ENCODE results near the gene LTBP2. TPM values are rescaled to one million over a fixed set of nuclear protein-coding genes. Genes with fewer than 3 reads are reported as not detected.

The LTBP2 gene
- total RNA-seq (2014; rRNA removed; shearing (Covaris generic)) = 0.31 and 2.6 TPM in 2 replicates

DNA sequence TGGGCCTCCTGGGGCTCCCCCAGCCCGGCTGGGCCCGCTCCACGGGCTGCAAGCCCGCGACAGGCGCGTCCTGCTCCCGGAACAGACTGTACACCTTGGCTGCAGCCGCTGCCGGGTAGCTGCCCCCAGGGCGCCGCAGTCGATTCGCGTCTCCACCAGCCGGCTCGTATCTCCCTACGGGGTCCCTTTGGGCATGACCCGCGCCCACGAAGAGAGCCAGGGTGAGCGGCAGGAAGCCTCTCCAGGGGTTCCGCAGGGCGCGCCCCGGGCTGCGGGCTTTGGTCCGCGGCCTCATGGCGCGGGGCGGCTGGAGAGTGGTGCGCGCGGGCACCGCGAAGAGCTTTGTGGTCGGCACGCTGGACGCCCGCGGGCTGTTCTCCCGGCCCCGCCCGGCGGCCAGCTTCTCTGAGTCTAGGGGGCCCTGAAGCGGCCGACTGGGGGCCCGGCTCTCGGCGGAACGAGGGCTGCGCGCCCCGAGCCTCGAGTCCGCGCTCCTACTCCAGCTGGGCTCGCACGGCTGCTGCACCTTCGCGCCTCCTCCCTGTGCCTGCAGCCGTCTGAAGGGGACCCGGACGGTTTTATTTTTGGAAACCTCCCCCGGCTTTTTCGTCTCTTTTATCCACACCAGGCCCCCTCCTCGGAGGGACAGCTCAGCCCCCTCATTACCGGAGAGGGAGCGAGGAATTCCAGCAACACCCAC, at the start of gene LTBP2:
TSS of gene LTBP2 (minus strand) at position 588 of the 700 bp plus-strand sequence. CDS start at position 295, 293 bp downstream.
- DNase-seq (ENCODE audit: low spot score) = no peak

DNA sequence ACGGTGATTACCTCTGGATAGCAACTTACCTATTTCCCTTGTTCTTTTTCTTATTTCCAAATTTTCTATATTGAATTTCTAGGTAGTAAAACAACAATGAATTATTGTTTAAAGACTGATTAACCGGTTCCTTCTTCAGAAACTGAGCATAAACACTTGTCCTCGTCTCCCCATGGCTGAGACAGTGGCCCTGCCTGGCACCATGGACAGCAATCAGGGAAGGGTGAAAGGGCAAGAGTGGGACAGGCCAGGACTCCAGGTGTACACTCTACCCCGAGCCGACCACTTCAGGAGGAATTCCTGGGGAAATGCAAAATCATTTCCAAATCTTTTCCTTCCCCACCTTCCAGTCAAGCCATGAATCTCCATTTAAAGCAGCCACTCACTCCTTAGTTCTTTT, 48.8 kb upstream of the LTBP2 start:
- no peak for DNase-seq (ENCODE audit: low spot score)

DNA sequence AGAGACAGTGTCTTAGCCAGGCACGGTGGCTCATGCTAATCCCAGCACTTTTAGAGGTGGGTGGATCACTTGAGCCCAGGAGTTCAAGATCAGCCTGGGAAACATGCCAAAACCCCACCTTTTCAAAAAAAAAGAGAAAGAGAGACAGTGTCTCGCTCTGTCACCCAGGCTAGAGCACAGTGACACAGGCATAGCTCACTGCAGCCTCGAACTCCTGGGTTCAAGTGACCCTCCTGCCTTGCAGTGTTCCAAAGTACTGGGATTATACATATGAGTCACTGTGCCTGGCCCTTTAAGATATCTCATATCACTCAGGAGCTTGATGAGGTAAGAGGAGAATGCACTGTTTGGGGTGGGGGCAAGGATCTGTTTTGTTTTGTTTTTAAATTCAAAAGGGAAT, 48.1 kb upstream of the LTBP2 start:
- DNase-seq (ENCODE audit: low spot score) = no peak

DNA sequence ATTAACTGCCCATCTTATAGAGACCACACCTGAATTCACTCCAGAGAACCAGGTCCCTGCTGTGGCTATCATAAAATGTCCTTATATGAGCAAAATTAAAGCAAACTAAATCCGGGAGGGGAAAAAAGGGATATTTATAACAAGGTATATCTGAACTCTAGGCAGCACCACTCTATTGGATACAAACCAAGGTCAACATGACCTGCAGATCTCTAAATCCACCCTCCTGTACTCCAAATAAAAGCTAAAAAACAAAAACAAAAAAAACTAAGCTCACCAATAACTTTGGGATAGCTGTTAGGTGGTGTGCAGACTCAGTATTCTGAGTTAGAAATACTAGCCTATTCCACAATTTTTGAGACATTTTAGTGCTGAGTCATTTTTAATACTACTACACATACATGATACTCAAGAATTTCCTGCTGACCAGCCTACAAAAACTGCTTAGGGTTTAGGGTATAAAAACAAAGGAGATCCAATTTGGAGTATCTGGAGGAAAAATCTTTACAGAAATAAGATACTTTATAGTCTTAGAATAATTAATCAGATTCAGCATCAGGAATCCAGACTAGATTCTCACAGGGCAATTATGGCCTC, 46.6 kb upstream of the LTBP2 start:
- DNase-seq (ENCODE audit: low spot score) = no peak

- no peak for DNase-seq (ENCODE audit: low spot score)
Observed at GRCh38 chr14:74656964-74657363, 44.9 kb upstream of the LTBP2 start.

DNA sequence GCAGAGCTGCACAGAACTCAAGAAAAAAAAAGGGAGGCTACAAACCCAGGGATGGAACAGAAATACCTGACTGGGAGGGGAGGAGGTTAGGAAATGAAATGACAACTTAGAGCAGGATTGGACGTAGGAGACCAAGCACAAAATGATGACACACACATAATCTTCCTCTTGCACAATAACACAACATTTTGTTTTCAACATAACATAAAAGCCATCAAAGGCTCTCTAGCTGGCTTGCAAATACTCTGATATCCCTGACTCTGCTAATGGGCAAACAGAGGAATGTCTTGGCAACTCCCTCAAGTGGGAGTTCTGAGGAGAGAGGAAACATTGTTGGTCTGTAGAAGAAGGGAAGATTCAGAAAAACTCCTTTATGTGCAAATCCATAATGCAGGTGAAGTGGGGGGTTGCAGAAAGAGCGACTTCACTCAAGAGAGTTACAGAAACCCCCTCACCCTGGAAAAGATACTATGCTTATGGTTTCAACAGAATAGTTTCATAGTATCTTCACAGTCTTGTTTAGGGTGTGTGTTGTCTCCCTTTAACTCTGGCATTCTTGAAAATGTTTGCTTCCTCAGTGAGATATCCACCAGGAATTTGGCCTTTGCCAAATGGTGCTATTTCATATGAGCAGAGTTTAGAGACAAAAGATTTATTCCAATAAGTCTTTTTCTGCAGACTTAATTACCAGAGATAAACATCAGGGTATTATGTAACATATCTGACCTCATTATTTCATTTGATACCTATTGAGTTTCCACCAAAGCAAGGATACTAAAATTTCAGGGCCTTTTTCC, 43.8 kb upstream of the LTBP2 start:
- no peak for DNase-seq (ENCODE audit: low spot score)

GRCh38 chr14:74654931-74655330, 42.9 kb upstream of the LTBP2 start:
- DNase-seq (ENCODE audit: low spot score) = no peak

- no peak for DNase-seq (ENCODE audit: low spot score)
Observed at GRCh38 chr14:74653386-74654138, 41.5 kb upstream of the LTBP2 start.

- no peak for DNase-seq (ENCODE audit: low spot score)
Observed at GRCh38 chr14:74652541-74652940, 40.5 kb upstream of the LTBP2 start.

- no peak for DNase-seq (ENCODE audit: low spot score)
Observed at GRCh38 chr14:74650927-74651686, 39.1 kb upstream of the LTBP2 start.

DNA sequence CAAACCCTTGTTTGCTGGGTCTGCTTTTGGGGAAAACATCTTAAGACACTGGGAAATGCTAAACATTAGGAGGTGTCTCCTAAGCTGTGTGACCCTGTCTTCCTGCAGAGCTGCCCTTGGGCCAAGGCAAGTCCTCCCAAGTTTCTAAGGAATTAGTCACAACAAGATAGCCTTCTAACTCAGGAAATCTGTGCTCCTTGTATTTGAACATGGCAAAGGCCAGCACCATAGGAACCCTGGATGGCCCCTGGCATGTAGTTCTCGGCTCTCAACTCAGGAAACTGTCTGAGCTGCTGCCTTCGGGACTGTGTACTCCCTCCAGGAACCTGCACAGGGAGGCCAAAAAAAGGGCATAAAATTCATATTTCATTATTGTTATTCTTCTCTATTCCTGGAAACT, 37.6 kb upstream of the LTBP2 start:
- no peak for DNase-seq (ENCODE audit: low spot score)

DNA sequence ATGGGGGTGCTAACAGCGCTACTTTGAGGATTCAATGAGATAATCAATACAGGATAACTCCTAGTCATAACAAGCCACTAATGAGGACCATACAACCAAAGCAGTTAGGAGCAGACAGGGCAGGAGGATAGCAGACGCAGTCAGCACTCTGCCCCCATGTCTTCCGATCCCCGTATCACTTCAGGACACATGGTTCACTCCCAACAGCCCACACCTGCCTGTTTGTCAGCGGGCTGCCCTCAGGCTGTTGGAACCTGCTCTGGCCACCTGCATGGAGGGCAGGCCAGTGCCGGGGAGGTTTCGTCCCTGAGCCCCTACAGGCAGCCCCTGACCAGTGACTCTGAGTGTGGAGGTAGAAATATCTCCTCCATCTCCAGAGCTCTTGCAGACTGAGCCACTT, 37.1 kb upstream of the LTBP2 start:
- no peak for DNase-seq (ENCODE audit: low spot score)

GRCh38 chr14:74648601-74649000, 36.6 kb upstream of the LTBP2 start:
- no peak for DNase-seq (ENCODE audit: low spot score)

DNA sequence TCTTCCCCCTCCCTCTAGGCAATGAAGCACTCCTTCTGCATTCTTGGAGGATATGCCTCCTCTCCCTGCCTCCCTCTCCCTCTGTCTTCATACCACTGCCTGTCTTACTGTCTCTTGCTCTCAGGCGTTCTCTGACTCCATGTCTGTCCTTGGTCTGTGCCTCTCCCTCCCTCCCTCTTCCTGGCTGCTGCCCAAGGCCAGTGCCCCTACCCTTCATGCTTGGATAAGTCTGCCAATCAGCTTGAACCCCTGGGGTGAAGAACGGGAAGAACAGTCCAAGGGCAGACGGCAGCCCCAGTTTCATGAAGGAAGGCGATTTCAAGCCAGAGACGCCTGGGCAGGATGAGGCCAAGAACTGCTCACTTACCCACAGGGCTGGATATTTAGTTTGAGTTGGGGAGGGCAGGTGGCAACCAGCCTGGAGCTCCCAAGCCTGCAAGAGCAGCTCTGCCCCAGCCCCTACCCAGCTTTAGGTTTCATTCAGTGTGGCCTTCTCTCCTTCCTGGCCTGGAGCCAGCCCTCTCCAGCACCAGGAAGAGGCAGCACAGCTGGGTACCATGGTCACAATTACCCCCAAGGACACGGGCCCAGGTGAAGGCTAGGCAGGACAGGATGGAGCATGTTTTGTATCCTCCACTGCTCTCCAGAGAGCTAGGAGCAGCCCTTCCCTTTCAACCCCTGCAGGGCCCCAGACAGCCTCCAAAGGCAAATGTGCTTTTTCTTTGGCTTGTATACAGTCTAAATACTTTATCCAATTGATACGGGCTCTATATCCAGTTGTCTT, 35.8 kb upstream of the LTBP2 start:
- no peak for DNase-seq (ENCODE audit: low spot score)

DNA sequence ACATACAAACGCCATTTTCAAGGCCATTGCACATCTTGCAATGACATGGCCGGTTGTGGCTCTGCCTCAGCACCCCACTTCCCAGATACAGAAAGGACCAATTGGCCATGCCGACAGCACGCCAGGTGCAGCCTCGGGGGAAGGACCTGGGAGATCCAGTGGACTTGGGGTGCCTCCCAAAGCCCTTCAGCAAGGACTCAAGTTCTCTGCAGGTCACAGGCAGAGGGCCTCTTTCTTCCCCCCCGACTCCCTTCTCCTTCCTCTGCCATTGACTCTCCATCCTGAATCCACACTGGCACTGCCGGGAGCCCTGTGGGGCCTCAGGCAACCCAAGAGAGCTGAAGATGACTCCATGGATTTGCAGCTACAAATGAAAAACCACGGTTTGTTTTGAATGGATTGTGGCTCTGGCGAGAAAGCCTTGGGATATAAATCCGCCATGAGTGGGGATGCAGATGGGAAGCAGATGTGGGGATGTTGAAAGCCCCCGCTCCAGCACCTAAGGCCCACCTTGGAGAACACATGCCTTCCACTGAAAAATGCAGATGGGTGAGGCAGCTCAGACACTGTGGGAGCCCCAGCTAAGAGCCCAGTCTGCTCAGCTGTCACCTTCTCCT, 35.1 kb upstream of the LTBP2 start:
- DNase-seq (ENCODE audit: low spot score) = no peak

- no peak for DNase-seq (ENCODE audit: low spot score)
Observed at GRCh38 chr14:74645756-74646470, 33.9 kb upstream of the LTBP2 start.

GRCh38 chr14:74645244-74645643, 33.2 kb upstream of the LTBP2 start:
- DNase-seq (ENCODE audit: low spot score) = no peak

- no peak for DNase-seq (ENCODE audit: low spot score)
Observed at GRCh38 chr14:74641601-74642391, 29.8 kb upstream of the LTBP2 start.
